ENCODE measurements around the gene TMEM161A. TPM values are rescaled to one million over a fixed set of nuclear protein-coding genes. Genes with fewer than 3 reads are reported as not detected.

The TMEM161A gene
- 15.5 and 24.7 TPM in 2 replicates for total RNA-seq

GRCh38 chr19:19138109-19138981 is at the start of gene TMEM161A:
Gene TMEM161A, minus strand, starts transcription at chr19:19138478. Its CDS starts 50 bp downstream, at chr19:19138428.

GRCh38 chr19:19170053-19170872 is 32.0 kb upstream of the TMEM161A start, which contains the start of gene MEF2B:
Gene MEF2B, minus strand, starts transcription at chr19:19170263. Its CDS starts 19,528 bp downstream, at chr19:19150735.

Other genes with a start within 250 kb of the TMEM161A start
- gene CERS1, start 242.3 kb downstream of the TMEM161A start, total RNA-seq, result 1.3 and 5.7 TPM in 2 replicates
- 155 and 192 TPM in 2 replicates for gene COPE, start 219.1 kb downstream of the TMEM161A start, total RNA-seq
- gene DDX49, start 218.8 kb downstream of the TMEM161A start, total RNA-seq, result 43.4 and 59.8 TPM in 2 replicates
- gene HOMER3, start 197.3 kb downstream of the TMEM161A start, total RNA-seq, result 128 and 226 TPM in 2 replicates
- 11.8 and 31.0 TPM in 2 replicates for gene SUGP2, start 105.0 kb downstream of the TMEM161A start, total RNA-seq
- gene ARMC6, start 104.9 kb downstream of the TMEM161A start, total RNA-seq, result 43.5 and 70.7 TPM in 2 replicates
- gene SLC25A42, start 74.5 kb downstream of the TMEM161A start, total RNA-seq, result 2.6 and 4.8 TPM in 2 replicates
- not detected in 2 replicates for gene MEF2B, start 31.8 kb upstream of the TMEM161A start, total RNA-seq
- 13.4 and 15.7 TPM in 2 replicates for gene BORCS8, start 53.7 kb upstream of the TMEM161A start, total RNA-seq
- 63.9 and 72.1 TPM in 2 replicates for gene RFXANK, start 53.8 kb upstream of the TMEM161A start, total RNA-seq
- 11.8 and 15.3 TPM in 2 replicates for gene NR2C2AP, start 64.9 kb upstream of the TMEM161A start, total RNA-seq
- gene NCAN, start 73.5 kb upstream of the TMEM161A start, total RNA-seq, result not detected in 2 replicates
- not detected in 2 replicates for gene TM6SF2, start 134.8 kb upstream of the TMEM161A start, total RNA-seq
- 21.0 and 27.0 TPM in 2 replicates for gene SUGP1, start 182.0 kb upstream of the TMEM161A start, total RNA-seq
- gene MAU2, start 182.4 kb upstream of the TMEM161A start, total RNA-seq, result 13.8 and 48.1 TPM in 2 replicates

All from bladder microvascular endothelial cell (primary cell).